Measurements from ENCODE around the gene PITPNM1.
A peak's percentile ranks its signal among the peaks of the same experiment; 100 is the strongest.

DNA sequence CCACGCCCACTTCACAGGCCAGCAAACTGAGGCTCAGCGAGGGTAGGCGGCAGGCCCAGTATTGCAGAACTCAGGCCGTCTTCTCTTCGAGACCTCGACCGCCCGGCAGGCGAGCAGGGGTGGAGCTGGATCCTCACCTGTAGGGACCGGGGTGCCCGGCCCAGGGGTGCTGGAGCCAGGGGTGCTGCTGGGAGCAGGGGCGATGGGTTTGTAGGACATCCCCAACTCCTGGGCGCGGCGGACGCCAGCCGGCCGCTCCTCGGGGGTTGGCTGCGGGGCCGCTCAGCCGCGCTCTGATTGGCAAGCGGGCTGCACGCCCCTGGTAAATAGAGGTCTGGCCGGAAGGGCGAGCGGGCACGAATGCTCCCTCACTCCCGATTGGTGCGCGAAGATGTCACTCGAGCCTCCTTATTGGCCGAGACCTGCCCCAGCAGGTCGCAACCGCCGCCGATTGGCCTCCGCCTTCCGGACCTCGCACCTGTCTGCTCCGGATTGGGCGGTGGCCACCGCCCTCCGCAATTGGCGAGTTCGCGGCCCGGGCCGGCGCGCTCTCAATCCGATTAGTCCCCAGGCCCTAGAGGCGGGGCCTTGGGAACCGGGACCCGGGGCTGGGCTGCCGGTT is 2.8 kb upstream of the PITPNM1 start, which contains the start of gene CDK2AP2:
- TF ChIP-seq, protein P1, sequence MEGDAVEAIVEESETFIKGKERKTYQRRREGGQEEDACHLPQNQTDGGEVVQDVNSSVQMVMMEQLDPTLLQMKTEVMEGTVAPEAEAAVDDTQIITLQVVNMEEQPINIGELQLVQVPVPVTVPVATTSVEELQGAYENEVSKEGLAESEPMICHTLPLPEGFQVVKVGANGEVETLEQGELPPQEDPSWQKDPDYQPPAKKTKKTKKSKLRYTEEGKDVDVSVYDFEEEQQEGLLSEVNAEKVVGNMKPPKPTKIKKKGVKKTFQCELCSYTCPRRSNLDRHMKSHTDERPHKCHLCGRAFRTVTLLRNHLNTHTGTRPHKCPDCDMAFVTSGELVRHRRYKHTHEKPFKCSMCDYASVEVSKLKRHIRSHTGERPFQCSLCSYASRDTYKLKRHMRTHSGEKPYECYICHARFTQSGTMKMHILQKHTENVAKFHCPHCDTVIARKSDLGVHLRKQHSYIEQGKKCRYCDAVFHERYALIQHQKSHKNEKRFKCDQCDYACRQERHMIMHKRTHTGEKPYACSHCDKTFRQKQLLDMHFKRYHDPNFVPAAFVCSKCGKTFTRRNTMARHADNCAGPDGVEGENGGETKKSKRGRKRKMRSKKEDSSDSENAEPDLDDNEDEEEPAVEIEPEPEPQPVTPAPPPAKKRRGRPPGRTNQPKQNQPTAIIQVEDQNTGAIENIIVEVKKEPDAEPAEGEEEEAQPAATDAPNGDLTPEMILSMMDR (IDR thresholded peaks at IDR 0.05), result peak in 1 of 6 experiments; percentile 19
- peak; percentile 78 to 82 for TF ChIP-seq POLR2A (IDR thresholded peaks at IDR 0.05)

All from adrenal gland (tissue), 5 donors.